GM18868 (cell line): ENCODE results near the gene SIMC1.
"Not testable (repeated sequence)": the region's sequence is repeated elsewhere in the genome, so short reads cannot be mapped to it uniquely, and the experiment has no call there.

Experiments
- ATAC-seq: cut with Tn5 transposase; IDR thresholded peaks from one replicate; pipeline ENCODE4 v1.9.1; 2021; ENCODE audit warnings: mild to moderate bottlenecking, moderate library complexity; ENCODE audit not compliant: unreplicated experiment

SIMC1 gene

DNA sequence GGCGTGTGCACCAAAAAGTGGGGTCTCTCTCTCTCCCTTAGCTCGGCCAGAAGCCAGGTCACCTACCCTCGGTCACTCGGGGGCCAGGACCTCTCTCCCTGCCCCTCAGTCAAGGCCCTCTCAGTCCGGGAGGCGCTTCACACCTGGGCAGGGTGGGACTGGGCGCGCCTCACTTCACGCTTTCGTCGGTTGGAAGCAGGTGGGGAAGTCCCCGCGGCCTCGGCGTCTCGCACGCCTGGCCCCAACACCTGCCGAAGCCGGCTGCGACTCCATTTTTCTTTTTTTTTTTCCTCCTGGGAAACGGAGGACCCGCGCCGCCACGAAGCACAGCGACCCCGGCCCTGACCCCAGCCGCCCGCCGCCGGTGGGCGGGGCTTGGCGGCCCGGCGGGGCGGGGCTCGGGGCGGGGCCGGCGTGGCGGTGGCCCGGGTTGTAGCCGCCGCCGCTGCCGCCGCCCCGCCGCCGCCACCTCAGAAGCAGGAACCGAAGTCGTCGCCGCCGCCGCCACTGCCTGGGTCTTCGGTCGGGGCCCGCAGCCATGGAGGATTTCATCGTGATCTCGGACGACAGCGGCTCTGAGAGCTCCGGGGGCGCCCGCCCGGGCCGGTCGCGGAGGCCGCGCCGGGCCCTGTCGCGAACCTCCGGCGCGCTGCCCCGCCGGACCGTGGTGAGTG is at the start of gene SIMC1:
Gene SIMC1 (plus strand): TSS at position 454 of the 674 bp plus-strand sequence. CDS start 85 bp downstream, at position 539.
- peak; percentile 55 for ATAC-seq

- ATAC-seq, result no peak
Measured at GRCh38 chr5:176188506-176189193, 49.6 kb upstream of the SIMC1 start.

DNA sequence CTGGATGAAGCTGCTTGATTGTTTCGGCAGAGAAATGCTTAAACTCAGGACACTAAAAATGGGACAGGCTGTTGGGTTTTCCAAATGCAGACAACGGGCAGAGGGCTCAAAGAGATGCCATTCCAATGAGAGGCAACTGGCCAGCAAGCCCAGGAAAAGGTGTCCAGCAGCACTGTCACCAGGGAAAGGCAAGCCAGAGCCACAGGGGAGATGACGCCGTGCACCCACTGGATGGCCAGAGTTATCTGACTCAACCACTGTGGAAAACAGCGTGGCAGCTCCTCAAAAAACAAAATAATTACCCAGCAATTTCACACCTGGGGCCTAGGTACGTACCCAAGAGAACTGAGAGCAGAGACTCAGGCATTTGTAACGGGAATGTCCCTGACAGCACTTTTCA is 48.4 kb upstream of the SIMC1 start:
- ATAC-seq, result no peak

- ATAC-seq, result no peak
Measured at GRCh38 chr5:176190886-176191755, 47.1 kb upstream of the SIMC1 start.

DNA sequence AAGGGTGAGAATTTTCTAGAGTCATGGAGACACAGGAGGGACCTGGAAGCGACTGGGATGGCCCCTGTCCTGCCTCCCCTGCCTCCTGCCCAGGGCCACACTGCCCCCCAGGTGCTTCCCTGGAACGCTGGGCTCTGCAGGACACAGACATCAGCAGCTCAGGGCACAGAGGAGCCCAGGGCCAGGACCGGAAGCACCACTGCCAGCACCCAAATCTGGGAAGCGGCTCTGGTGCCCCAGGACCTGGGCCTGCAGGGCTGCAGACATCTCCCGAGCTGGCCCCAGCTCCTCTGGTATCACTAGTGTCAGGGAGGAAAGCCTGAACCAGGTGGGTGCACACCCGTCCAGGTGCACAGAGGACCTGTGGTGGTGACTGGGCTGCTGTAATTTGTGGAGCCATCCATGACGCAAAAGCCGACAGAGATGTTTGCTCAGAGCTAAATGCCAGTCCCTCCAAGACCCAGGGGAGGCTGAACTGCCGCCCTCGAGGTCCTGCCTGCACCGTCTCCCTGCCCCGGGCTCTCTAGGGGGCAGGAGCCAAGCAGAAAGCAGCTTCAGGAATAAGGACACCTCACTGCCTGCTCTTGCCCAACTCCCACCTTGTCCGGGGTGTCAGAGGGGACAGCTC is 46.0 kb upstream of the SIMC1 start:
- ATAC-seq, result no peak

DNA sequence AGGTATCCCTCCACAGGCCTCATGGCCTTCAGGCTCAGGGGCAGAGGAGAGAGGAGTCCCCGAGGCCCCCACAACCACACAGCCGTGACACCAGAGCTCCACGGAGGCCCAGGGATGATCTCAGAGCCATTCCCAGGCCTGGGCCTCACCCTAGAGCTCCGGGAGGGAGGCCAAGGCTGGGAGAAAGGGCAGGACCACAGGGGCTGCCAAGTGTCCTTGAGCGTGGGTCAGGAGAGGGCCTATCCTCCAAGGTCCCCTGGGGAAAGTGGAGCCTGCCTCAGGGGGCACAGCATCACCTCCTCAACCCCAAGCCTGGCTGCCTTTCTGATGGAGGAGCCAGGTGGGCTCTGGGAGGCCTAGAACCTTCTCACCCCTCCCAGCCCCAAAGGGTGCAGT is 45.5 kb upstream of the SIMC1 start:
- not testable (repeated sequence) for ATAC-seq

- not testable (repeated sequence) for ATAC-seq
Measured at GRCh38 chr5:176193636-176194035, 44.6 kb upstream of the SIMC1 start.

DNA sequence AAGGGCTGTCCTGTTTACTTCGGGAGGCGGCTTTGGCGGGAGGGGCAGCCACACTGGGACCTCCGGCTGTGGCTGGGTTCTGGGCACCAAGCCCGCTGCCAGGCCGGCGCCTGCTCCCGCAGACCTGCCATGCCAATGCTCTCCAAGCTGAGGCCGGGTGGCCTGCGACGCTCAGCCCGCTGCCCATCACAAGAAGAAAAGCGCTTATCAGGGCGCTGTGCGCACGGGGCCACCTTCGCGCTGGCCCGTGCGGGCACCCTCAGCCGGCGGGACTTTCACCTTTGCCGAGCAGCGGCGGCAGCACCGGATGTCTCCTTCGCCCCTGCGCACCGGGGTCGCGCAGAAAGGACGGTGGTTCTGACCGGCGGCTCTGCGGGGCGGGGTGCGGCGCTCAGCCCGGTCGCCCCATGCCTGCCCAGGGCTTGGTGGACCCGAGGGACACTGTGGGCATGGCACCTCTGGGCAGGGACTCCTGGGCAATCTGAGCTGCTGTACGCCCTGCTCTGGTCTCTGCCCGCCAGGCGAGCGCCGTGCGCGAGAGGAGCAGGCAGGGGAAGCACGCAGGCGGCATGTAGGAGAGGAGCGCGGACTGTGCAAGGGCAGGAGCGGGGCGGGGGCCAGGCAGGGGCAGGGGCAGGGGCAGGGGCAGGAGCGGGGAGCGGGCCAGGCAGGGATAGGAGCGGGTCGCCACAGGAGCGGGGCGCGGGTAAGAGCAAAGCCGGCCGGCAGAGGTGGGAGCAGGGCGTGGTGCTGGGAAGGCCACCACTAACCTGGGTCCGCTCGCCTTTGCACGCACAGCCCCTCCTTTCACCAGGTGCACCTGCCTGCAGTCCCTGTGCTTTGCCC is 43.8 kb upstream of the SIMC1 start:
- ATAC-seq, result not testable (repeated sequence)

GRCh38 chr5:176195084-176195413 is 43.2 kb upstream of the SIMC1 start:
- not testable (repeated sequence) for ATAC-seq

DNA sequence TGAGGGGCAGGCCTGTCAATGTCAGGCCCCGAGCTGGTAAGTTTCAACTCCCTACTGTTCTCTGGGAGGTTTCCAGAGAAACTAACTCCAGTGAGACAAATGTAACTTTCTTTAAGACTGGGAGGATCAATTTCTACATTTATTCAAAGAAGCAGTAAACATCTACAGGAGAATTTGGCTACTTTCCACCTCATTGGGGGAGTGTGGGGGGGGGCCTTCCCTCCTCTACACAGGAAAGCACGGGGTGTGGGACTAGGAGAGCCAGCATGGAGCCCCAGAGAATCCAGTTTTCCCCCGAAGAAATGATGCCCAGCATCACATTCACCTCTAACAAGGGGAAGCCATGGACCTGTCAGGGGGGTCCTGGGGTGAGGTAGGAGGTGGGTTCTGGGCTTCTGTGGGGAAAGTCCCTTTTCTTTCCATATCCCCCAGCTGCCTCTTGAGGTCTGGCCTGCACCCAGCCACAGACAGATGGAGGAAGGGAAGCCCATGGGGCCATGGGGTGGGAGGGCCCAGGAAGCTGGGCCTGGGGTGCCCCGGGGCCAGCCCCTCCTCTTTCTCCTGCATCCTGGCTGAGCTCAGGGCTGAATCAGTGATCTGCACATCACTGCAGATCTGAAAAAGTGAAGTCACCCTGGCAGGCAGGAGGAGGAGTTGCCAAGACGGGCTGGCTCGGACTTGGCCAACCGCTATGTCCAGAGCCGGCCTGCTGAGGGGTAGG is 42.6 kb upstream of the SIMC1 start:
- ATAC-seq, result peak; percentile 69

- ATAC-seq, result not testable (repeated sequence)
Measured at GRCh38 chr5:176196781-176197180, 41.4 kb upstream of the SIMC1 start.

DNA sequence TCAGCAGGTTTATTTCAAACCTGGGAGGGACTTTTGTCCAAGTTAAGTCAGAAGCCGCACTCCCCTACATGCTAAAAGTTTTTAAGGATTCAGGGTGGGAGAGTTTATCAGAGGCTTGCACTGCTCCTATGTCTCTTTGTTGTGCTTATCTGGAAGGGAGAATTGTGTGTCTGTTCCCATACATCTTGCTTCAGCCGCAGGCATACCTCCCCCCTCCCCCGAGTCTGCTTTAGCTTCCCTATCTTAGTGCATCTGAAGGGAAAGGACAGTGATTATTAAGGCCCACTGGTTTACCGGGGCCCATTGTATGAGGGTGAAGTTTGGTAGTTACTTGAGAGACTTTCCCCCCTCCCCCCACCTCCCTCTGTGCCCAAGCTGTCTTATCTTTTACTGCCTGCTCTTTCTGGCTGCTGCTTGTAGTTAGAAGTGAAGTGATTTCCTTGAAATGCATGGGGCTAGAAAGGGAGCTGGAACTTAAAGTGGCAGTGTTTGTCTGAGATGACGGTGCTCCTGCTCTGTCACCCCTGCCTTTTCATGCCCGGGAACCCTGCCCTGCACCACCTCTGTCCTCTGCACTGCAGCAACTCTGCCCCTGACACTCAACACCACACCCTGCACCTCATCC is 40.9 kb upstream of the SIMC1 start:
- ATAC-seq, result not testable (repeated sequence)

DNA sequence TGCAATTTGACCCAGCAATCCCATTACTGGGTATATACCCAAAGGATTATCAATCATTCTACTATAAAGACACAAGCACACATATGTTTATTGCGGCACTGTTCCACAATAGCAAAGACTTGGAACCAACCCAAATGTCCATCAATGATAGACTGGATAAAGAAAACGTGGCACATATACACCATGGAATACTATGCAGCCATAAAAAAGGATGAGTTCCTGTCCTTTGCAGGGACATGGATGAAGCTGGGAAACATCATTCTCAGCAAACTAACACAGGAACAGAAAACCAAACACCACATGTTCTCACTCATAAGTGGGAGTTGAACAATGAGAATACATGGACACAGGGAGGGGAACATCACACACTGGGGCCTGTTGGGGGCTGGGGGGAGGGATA is 39.9 kb upstream of the SIMC1 start:
- not testable (repeated sequence) for ATAC-seq

DNA sequence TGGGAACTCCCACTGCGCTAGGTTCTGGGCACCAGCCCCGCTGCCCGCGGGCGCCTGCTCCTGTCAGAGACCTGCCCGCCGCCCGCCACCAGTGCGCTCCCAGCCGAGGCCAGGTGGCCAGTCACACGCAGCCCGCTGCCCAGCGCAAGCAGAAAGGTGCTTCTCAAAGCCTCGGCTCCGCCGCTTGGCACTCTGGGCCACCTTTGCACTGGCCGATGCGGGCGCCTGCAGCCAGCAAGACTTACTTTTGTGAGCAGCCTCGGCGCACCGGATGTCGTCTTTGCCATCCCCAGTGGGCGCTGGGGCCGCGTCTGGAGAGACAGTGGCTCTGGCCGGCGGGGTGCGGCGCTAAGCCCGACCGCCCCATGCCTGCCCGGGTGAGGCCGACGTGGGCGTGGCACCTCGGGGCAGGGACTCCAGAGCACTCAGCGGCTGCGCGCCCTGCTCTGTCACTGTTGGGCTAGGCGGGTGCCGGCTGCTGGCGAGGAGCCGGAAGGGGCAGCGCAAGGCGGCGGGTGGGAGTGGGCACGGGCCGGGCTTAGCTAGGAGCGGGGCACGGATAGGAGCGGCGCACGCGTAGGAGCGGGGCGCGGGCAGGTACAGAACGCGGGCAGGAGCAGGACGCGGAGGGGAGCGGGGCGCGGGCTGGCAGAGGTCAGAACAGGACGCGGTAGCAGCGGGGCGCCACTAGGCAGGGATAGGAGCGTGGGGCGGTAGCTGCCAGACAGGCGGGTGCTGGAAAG is 39.1 kb upstream of the SIMC1 start:
- ATAC-seq, result not testable (repeated sequence)

GRCh38 chr5:176199803-176200399 is 38.3 kb upstream of the SIMC1 start:
- not testable (repeated sequence) for ATAC-seq

DNA sequence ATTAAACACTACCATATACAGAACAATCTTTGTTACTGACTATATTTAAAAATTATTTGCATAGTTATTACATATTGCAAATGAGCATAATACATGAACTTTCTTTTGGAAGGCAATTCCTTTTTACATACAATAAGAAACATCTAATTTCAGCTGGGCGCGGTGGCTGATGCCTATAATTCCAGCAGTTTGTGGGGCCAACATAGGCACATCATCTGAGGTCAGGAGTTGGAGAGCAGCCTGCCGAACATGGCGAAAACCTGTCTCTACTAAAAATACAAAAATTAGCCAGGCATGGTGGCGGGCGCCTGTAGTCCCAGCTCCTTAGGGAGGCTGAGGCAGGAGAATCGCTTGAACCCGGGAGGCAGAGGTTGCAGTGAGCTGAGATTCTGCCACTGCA is 36.4 kb upstream of the SIMC1 start:
- no peak for ATAC-seq

- no peak for ATAC-seq
Measured at GRCh38 chr5:176203086-176203485, 35.1 kb upstream of the SIMC1 start.

- not testable (repeated sequence) for ATAC-seq
Measured at GRCh38 chr5:176203535-176203934, 34.7 kb upstream of the SIMC1 start.
